ENCODE measurements around the gene DNAJC3.

The DNAJC3 gene

DNA sequence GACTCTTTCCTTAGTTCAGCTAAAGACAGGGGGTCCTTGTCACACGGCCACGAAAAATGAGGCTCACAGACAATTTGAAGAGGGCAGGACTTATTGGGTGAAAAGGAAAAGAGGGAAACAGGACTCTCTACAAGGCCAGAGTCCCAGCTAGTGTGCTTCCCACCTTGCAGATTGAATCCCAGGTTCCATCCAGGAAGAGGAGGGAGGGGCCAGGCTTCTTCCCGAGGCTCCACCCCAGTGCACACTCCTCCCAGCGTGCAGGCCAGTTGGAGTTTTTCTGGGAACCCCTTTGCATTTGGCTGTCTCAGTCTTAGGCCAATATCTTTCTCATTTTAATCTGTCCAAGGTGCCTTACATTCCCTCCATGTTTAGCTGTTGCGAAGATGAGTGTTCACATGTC lies 106.8 kb downstream of the DNAJC3 start:
- TF ChIP-seq, protein P1, sequence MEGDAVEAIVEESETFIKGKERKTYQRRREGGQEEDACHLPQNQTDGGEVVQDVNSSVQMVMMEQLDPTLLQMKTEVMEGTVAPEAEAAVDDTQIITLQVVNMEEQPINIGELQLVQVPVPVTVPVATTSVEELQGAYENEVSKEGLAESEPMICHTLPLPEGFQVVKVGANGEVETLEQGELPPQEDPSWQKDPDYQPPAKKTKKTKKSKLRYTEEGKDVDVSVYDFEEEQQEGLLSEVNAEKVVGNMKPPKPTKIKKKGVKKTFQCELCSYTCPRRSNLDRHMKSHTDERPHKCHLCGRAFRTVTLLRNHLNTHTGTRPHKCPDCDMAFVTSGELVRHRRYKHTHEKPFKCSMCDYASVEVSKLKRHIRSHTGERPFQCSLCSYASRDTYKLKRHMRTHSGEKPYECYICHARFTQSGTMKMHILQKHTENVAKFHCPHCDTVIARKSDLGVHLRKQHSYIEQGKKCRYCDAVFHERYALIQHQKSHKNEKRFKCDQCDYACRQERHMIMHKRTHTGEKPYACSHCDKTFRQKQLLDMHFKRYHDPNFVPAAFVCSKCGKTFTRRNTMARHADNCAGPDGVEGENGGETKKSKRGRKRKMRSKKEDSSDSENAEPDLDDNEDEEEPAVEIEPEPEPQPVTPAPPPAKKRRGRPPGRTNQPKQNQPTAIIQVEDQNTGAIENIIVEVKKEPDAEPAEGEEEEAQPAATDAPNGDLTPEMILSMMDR (IDR thresholded peaks at IDR 0.05): no peak

- TF ChIP-seq, protein P1 (IDR thresholded peaks at IDR 0.05): no peak
Observed at GRCh38 chr13:95784161-95784899, 107.4 kb downstream of the DNAJC3 start.

GRCh38 chr13:95784900-95785290 lies 108.0 kb downstream of the DNAJC3 start:
- TF ChIP-seq, protein P1 (IDR thresholded peaks at IDR 0.05): no peak

DNA sequence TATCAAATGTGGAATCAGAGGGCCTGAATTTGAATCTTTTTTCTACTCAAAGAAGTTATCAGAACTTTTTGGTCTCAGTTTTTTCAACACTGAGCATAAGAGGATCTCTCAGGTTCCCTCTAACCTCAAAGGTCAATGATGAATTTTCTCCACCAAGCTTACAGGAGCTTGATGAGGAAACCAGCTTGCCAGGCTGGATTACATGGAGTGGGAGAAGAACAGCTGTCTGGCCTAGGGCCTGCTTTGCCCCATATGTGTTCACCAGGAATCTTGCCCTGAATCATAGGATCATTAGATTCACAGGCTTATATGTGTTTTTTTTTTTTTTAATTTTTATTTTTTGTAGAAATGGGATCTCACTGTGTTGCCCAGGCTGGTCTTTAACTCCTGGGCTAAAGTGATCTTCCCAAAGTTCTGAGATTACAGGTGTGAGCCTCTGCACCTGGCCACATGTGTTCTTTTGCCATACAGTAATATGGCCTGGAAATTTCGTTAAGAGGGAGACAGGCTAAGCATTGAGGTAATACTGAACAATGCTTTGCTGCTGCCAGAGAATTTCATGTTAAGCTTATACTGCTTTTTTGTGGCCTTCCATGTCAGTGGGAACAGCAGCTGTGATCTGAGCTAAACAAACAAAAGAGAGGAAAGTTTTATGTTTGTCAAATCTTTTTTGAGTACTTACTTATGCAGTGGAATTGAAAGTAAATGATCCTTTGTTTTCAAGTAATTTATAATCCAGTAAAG lies 110.6 kb downstream of the DNAJC3 start:
- TF ChIP-seq, protein P1 (IDR thresholded peaks at IDR 0.05): no peak

DNA sequence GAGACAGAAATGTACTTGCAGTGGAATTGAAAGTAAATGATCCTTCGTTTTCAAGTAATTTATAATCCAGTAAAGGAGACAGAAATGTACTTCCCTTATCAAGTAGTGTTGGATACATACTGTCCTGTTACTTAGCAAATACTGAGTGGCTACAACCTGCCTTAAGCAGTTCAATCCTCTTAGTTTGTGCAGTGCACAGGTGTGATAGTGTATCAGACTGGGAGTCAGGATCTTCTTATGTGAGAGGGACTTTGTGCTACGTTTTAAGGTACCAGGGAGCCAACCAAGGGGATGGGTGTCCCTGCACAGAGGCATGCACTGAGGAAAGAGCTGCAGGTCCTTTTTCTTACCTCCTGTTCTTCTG lies 111.1 kb downstream of the DNAJC3 start:
- TF ChIP-seq, protein P1 (IDR thresholded peaks at IDR 0.05): no peak

GRCh38 chr13:95791084-95791722 lies 114.3 kb downstream of the DNAJC3 start:
- TF ChIP-seq, protein P1 (IDR thresholded peaks at IDR 0.05): no peak

GRCh38 chr13:95793018-95793555 lies 116.1 kb downstream of the DNAJC3 start:
- TF ChIP-seq, protein P1 (IDR thresholded peaks at IDR 0.05): no peak
